Activated CD8-positive, alpha-beta T cell treated with anti-CD3 and anti-CD28 coated beads for 36 hours (primary cell): Measurements from ENCODE around the gene QRSL1. TPM values are rescaled to one million over a fixed set of nuclear protein-coding genes. Genes with fewer than 3 reads are reported as not detected.
"Not testable (repeated sequence)": the region's sequence is repeated elsewhere in the genome, so short reads cannot be mapped to it uniquely, and the experiment has no call there.

ENCODE experiments used
- ATAC-seq: fragments of 200-7000 bp; cut with Tn5 transposase; one replicate; pipeline ENCODE4 v1.10.0; 2021; ENCODE audit warnings: mild to moderate bottlenecking, moderate library complexity
- CTCF ChIA-PET: fragments of 350-600 bp; sonication (Branson Sonifier 250); formaldehyde crosslinking; loops from one replicate; lab custom pipeline; 2021; ENCODE audit warnings: antibody characterized with exemption; lab: Charles Lee
- POLR2A ChIA-PET: fragments of 350-600 bp; sonication (Branson Sonifier 250); formaldehyde crosslinking; loops from one replicate; lab custom pipeline; 2021; ENCODE audit warnings: antibody characterized with exemption; lab: Charles Lee
- DNase-seq: peaks from one replicate; pipeline ENCODE4 v3.0.0-alpha.2; 2020
- H3K27ac Mint-ChIP-seq: one replicate; pipeline ENCODE4 v1.8.0; 2021; ENCODE audit warnings: mild to moderate bottlenecking, mixed read lengths
- H3K27me3 Mint-ChIP-seq: one replicate; pipeline ENCODE4 v1.8.0; 2021; ENCODE audit warnings: mixed read lengths
- H3K36me3 Mint-ChIP-seq: one replicate; pipeline ENCODE4 v1.8.0; 2021; ENCODE audit warnings: low read depth, mixed read lengths
- H3K4me1 Mint-ChIP-seq: one replicate; pipeline ENCODE4 v1.8.0; 2021; ENCODE audit warnings: low read depth, mixed read lengths
- H3K4me3 Mint-ChIP-seq: one replicate; pipeline ENCODE4 v1.8.0; 2021; ENCODE audit warnings: mild to moderate bottlenecking, moderate library complexity, mixed read lengths
- H3K9me3 Mint-ChIP-seq: one replicate; pipeline ENCODE4 v1.8.0; 2021; ENCODE audit warnings: mixed read lengths
- CTCF ChIP-seq: fragments of 200-600 bp; IDR thresholded peaks from one replicate; pipeline ENCODE4 v1.8.0; 2022; ENCODE audit warnings: antibody characterized with exemption, mild to moderate bottlenecking
- intact Hi-C: fragments of 100-400 bp; cut with micrococcal nuclease; formaldehyde crosslinking; loops from one replicate; pipeline ENCODE4 v1.10.0; 2022
- total RNA-seq, 2 experiments: library from RNA; stranded (reverse); gene quantifications; one replicate each; pipeline ENCODE4 v1.2.3, GENCODE V29; 2021

The QRSL1 gene
- total RNA-seq, 2 experiments from 2014 or later: 16.6 to 20.8 TPM

GRCh38 chr6:106622412-106622811, 7.0 kb upstream of the QRSL1 start:
- Mint-ChIP-seq H3K9me3 (no peaks in the 10 kb centered on the region), H3K4me1 (peaks cover 6% of the 10 kb centered on the region), H3K36me3 (peaks cover 10% of the 10 kb centered on the region), H3K27me3 (no peaks in the 10 kb centered on the region), H3K4me3 (no peak overlapping the region), H3K27ac (no peak overlapping the region)
- intact Hi-C loops: no loop called here
- POLR2A ChIA-PET: no interaction called here
- CTCF ChIA-PET: interaction anchor here (0.8 to 7.6 kb wide), 3 partner anchors 14 to 357 kb away, joined by 3 to 39 read pairs (median 3); no protein-coding TSS in a partner anchor
- no peak for TF ChIP-seq CTCF
- DNase-seq (no peak), ATAC-seq (no peak)

- no peak for ATAC-seq
These were observed 6.3 kb upstream of the QRSL1 start for GRCh38 chr6:106623039-106623438.

GRCh38 chr6:106626485-106626884, 2.9 kb upstream of the QRSL1 start:
- Mint-ChIP-seq H3K36me3 (peaks cover 14% of the 10 kb centered on the region), H3K4me1 (peaks cover 21% of the 10 kb centered on the region), H3K27me3 (no peaks in the 10 kb centered on the region), H3K4me3 (no peak overlapping the region), H3K9me3 (no peaks in the 10 kb centered on the region), H3K27ac (no peak overlapping the region)
- DNase-seq (no peak), ATAC-seq (no peak)
- intact Hi-C loops: no loop called here
- POLR2A ChIA-PET: no interaction called here
- CTCF ChIA-PET: interaction anchor here (0.6 to 1.5 kb wide), 3 partner anchors 10 to 353 kb away, joined by 3 to 4 read pairs (median 4); no protein-coding TSS in a partner anchor
- no peak for TF ChIP-seq CTCF

More at GRCh38 chr6:106623039-106623438, 6.3 kb upstream of the QRSL1 start:
- DNase-seq: no peak
- peaks cover 10% of the 10 kb centered on the region for H3K36me3 Mint-ChIP-seq
- intact Hi-C loops: no loop called here
- ChIA-PET POLR2A (no interaction called here), CTCF (interaction anchor here (1.3 to 7.6 kb wide), 2 partner anchors 14 to 356 kb away, joined by 3 to 39 read pairs; no protein-coding TSS in a partner anchor)
- H3K9me3 Mint-ChIP-seq: no peaks in the 10 kb centered on the region
- H3K27ac Mint-ChIP-seq: no peak overlapping the region
- no peak for TF ChIP-seq CTCF
- no peak overlapping the region for H3K4me3 Mint-ChIP-seq
- H3K27me3 Mint-ChIP-seq: no peaks in the 10 kb centered on the region
- peaks cover 9% of the 10 kb centered on the region for H3K4me1 Mint-ChIP-seq

GRCh38 chr6:106627760-106628159, 1.6 kb upstream of the QRSL1 start:
- ChIA-PET POLR2A (interaction anchor here (1.1 kb wide), 1 partner anchor 8 kb away, joined by 3 read pairs; no protein-coding TSS in a partner anchor), CTCF (interaction anchor here (0.8 to 1.7 kb wide), 5 partner anchors 8 to 352 kb away, joined by 3 to 6 read pairs (median 4); no protein-coding TSS in a partner anchor)
- Mint-ChIP-seq H3K4me3 (peak overlapping the region; percentile 89), H3K4me1 (peaks cover 31% of the 10 kb centered on the region)
- H3K27me3 Mint-ChIP-seq, H3K27ac Mint-ChIP-seq, DNase-seq, H3K9me3 Mint-ChIP-seq, ATAC-seq, intact Hi-C loops, H3K36me3 Mint-ChIP-seq: not testable (repeated sequence)

- intact Hi-C loops: no loop called here
- Mint-ChIP-seq H3K4me1 (peaks cover 33% of the 10 kb centered on the region), H3K9me3 (no peaks in the 10 kb centered on the region), H3K4me3 (peak overlapping the region; percentile 89), H3K36me3 (peaks cover 7% of the 10 kb centered on the region), H3K27me3 (no peaks in the 10 kb centered on the region), H3K27ac (peak overlapping the region; percentile 95)
- ChIA-PET POLR2A (interaction anchor here (0.6 to 1.1 kb wide), 2 partner anchors 9 to 109 kb away, joined by 3 read pairs; no protein-coding TSS in a partner anchor), CTCF (interaction anchor here (0.8 to 1.7 kb wide), 5 partner anchors 20 to 351 kb away, joined by 3 to 6 read pairs (median 4); no protein-coding TSS in a partner anchor)
- no peak for TF ChIP-seq CTCF
- DNase-seq (no peak), ATAC-seq (peak; percentile 6)
These were observed 698 bp upstream of the QRSL1 start for GRCh38 chr6:106628658-106629102.
